OCI-M2 (cell line): Measurements from ENCODE around the gene IL2RA.
"Not testable (repeated sequence)": the region's sequence is repeated elsewhere in the genome, so short reads cannot be mapped to it uniquely, and the experiment has no call there.

Source experiments
- DNase-seq: peaks from one replicate; lab custom pipeline; 2025; ENCODE audit not compliant: unreplicated experiment; lab: John Stamatoyannopoulos, UW

IL2RA gene

GRCh38 chr10:6083523-6084475, 21.6 kb upstream of the IL2RA start:
- no peak for DNase-seq

GRCh38 chr10:6082496-6083395, 20.6 kb upstream of the IL2RA start:
- no peak for DNase-seq

- no peak for DNase-seq
Measured at GRCh38 chr10:6080417-6080973, 18.3 kb upstream of the IL2RA start.

GRCh38 chr10:6079044-6079443, 16.9 kb upstream of the IL2RA start:
- no peak for DNase-seq

GRCh38 chr10:6077071-6077675, 15.0 kb upstream of the IL2RA start:
- no peak for DNase-seq

- no peak for DNase-seq
Measured at GRCh38 chr10:6074489-6075301, 12.5 kb upstream of the IL2RA start.

GRCh38 chr10:6072215-6072934, 10.2 kb upstream of the IL2RA start:
- DNase-seq, result no peak

GRCh38 chr10:6071181-6072175, 9.3 kb upstream of the IL2RA start:
- no peak for DNase-seq

- DNase-seq, result no peak
Measured at GRCh38 chr10:6070660-6071059, 8.5 kb upstream of the IL2RA start.

- no peak for DNase-seq
Measured at GRCh38 chr10:6069081-6069931, 7.1 kb upstream of the IL2RA start.

- no peak for DNase-seq
Measured at GRCh38 chr10:6068422-6068821, 6.3 kb upstream of the IL2RA start.

GRCh38 chr10:6068006-6068405, 5.8 kb upstream of the IL2RA start:
- no peak for DNase-seq

- DNase-seq, result no peak
Measured at GRCh38 chr10:6067457-6067856, 5.3 kb upstream of the IL2RA start.

- DNase-seq, result no peak
Measured at GRCh38 chr10:6065835-6066234, 3.7 kb upstream of the IL2RA start.

GRCh38 chr10:6065406-6065805, 3.2 kb upstream of the IL2RA start:
- DNase-seq, result no peak

GRCh38 chr10:6064726-6065125, 2.6 kb upstream of the IL2RA start:
- not testable (repeated sequence) for DNase-seq

GRCh38 chr10:6064119-6064518, 2.0 kb upstream of the IL2RA start:
- DNase-seq, result no peak
